ENCODE data around the gene CHEK2.
"Not testable (repeated sequence)": the region's sequence is repeated elsewhere in the genome, so short reads cannot be mapped to it uniquely, and the experiment has no call there.

The CHEK2 gene

DNA sequence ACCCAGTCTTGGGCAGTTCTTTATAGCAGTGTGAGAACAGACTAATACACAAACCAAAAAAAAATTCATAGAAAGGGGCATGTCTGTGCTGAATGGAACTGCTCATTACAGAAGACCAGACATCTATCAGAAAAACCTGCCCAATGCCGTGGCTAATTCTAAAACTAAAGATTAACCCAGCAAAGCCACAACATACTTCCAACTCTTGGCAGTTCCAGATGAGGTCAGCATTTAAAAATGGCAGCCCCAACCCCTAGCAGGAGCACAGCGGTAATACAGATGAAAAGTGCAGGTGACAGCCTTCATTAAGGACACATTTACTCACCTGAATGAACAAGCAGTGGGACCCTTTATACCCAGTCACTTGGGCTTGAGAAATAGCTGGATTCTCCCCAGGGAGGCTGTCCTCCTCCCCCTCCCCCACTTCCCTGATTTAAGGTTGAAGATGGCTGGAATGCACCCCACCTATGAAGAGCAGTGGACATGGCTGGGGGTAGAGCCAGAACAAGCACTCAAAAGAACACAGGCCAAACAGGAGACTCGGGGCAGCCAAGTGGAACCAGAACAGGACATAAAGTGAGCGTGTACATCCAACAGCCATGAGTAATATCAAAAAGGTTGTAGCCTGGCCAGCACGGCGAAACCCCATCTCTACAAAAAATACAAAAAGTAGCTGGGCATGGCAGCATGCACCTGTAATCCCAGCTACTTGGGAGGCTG is 48.4 kb downstream of the CHEK2 start:
- DNase-seq (ENCODE audit: extremely low read depth in 1 of 2, low read depth in 1 of 2), result not testable (repeated sequence)

DNA sequence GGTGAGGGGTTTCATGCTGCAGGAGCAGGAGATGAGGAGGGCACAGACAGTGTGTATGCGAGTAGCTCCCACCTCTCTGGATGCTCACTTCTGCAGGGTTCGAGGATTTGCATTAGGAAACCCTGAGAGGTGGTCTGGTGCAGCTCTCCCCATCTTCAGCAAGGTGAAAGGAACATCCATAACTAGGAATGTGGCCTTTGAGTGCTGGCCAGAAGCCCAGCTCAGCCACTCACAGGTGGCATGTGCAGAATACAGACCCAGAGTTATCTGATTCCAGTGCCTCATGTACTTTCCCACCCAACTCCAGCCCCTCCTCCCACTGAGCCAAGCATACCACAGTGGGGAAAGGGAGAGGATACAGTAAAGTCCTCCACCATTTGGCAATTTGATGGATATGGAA is 51.8 kb downstream of the CHEK2 start:
- not testable (repeated sequence) for DNase-seq (ENCODE audit: extremely low read depth in 1 of 2, low read depth in 1 of 2)

DNA sequence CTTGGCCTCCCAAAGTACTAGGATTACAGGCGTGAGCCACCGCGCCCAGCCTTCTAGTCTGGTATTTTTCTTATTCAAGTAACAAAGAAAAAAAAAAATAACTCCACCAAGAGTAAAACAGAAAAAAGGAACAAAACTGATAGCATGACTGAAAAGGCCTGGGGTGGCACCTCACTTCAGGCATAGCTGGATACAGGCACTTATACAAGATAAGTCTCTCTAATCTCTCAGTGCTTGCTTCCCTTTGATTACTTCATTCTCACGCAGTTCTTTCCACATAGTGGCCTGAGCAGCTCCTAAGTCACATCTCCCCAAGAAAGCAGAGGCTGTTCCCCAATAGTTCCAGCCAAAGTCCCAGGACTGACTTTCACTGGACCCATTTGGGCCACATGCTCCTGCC is 58.7 kb downstream of the CHEK2 start:
- not testable (repeated sequence) for DNase-seq (ENCODE audit: extremely low read depth in 1 of 2, low read depth in 1 of 2)

DNA sequence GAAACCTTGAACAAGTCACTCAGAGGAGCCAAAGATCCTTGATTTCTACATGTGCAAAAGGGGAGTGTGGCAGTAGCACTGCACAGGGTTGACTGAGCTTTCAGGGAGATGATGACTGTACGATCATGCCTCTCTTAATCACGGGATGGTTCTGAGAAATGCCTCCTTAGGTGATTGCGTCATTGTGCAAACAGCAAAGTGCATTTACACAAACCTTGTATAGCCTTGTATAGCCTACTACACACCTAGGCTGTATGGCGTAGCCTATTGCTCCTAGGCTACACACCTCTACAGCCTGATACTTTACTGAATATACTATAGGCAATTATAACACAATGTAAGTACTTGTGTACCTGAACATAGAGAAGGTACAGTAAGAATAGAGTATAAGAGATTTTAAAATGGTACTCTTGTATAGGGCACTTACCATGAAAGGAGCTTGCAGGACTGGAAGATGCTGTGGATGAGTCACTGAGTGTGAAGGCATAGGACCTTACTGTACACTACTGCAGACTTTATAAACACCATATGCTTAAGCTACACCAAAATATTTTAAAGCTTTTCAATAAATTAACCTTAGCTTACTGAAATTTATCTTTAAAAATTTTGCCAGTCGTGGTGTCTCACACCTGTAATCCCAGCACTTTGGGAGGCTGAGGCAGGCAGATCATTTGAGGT is 60.7 kb downstream of the CHEK2 start:
- DNase-seq (ENCODE audit: extremely low read depth in 1 of 2, low read depth in 1 of 2), result not testable (repeated sequence)

DNA sequence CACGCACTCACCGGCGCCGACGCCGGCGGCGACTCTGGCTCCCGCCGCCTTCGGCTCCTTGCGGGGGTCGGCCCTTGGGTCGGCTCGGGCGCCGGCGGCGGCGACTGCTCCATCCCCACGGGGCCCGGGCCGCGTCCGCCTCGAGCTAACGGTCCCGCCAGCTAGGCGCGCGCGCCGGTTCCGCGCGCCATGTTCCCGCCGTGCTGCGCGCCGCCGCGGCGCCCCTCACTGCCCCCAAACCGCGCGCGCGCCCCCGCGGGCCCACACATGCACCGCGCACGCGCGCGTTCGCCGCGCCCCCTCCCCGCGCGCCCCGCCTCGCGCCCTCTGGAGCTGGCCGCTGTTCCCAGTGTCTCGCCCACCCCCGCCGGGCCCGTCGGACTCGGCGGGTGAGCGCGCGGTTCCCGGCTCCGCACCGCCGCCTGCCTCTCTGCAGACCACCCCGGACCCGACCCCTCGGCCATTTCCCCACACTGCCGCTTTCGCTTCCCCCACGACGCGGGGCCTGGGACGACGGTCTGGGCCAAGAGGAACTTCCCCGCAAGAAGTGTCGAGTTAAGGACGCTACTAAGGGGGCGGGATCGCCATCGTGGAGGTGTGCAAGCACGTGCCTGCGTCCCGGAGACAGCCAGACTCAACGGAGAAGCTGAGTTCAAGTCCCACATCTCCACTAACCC is 61.9 kb downstream of the CHEK2 start, which contains the start of gene TTC28:
TTC28 (minus strand) TSS at position 230 of the 677 bp plus-strand sequence; CDS start at position 113, 117 bp downstream.
- DNase-seq (ENCODE audit: extremely low read depth in 1 of 2, low read depth in 1 of 2), result not testable (repeated sequence)

DNA sequence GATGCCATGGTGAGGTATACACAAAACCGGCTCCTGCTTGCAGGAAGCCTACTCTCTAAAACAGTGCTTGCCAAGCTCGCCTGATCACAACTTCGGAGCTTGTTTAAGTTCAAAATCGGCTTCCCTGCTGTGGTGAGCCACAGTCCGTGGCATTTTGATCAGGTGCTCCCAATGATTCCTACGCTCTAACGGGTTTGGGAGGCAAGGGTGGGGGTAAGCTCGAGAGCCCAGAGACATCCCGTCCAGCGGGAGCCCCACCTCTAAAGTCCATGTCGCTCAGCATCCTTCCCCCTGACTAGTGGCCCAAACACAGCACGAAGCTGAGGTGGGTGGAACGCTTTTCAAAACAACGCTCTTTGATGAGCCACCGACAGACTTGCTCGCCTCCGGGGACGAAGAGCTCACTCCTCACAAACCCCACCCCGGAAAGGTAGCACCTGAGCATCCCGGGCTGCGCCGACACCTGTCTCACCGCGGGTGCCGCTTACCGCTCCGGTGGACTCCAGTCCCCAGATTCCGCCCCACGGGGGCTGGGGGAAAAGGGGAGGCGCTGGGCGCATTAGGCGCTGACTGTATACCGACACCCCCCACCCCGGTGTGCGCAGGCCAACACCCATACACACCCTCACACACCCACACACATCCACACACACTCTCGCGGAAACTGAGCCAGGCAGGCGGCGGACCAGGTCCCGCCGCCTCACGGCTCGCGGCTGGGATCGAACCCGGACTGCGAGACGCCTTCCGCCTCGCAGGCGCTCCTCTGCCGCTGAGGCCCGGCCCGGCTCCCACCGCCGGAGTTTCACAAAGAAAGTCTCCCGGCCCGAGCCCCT is 62.6 kb downstream of the CHEK2 start:
- not testable (repeated sequence) for DNase-seq (ENCODE audit: extremely low read depth in 1 of 2, low read depth in 1 of 2)

DNA sequence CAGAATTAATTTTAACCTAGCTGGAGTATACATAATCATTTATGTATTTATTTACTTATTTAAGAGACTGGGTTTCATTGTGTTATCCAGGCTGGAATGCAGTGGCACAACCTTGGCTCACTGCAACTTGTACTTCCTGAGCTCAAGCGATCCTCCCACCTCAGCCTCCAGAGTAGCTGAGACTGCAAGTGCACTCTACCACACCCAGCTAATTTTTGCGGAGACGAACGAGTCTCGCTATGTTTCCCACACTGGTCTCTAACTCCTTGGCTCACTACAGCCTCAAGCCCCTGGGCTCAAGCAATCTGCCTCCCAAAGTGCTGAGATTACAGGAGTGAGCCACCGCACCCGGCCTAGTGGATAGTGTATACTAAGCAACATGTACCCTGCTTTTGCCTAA is 63.5 kb downstream of the CHEK2 start:
- not testable (repeated sequence) for DNase-seq (ENCODE audit: extremely low read depth in 1 of 2, low read depth in 1 of 2)

DNA sequence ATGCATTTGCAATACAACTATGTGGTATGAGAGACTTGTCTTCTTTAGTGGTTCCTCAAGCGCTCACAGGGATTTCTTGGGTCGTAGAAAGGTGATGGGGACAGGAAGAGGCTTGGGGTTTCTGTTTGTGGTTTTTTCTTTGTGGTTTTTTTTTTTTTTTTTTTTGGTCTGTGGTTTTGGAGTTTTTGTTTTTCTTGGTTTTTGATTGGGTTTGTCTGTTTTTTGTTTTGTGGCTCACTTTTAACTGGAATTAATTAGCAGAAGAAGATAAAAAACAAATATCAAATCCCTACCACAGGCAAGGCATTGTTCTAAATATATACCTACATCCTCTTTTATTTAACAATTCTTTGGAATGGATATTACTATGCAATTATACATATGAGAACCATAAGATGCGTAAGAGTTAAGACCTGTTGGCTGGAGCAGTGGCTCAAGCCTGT is 67.5 kb downstream of the CHEK2 start:
- no peak for DNase-seq (ENCODE audit: extremely low read depth in 1 of 2, low read depth in 1 of 2)

DNA sequence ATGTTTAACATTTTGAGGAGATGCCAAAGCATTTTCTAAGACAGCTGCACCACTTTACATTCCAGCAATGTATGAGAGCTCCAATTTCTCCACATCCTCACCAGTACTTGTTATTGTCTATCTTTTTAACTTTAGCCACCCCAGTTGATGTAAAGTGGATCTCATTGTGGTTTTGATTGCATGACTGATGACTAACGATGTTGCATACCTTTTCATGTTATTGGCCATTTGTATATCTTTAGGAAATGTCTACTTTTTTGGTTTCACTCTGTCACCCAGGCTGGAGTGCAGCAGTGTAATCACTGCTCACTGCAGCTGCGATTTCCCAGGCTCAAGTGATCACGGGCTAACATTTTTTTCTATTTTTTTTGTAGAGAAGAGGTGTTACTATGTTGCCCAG is 70.9 kb downstream of the CHEK2 start:
- no peak for DNase-seq (ENCODE audit: extremely low read depth in 1 of 2, low read depth in 1 of 2)

DNA sequence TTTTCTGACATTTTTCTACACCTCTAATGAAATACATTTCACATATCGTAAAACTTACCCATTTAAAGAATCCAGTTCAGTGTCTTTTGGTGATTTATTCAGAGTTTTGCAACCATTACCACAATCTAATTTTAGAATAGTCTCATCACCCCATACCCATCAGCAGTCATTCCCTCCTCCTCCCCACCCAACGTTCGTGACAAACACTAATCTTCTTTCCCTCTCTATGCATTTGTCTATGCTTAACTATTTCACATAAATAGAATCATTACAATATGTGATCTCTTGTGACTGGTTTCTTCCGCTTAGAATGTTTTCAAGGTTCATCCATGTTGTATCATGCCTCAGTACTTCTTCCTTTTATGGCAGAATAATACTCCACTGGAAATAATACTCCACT is 71.5 kb downstream of the CHEK2 start:
- DNase-seq (ENCODE audit: extremely low read depth in 1 of 2, low read depth in 1 of 2), result no peak

DNA sequence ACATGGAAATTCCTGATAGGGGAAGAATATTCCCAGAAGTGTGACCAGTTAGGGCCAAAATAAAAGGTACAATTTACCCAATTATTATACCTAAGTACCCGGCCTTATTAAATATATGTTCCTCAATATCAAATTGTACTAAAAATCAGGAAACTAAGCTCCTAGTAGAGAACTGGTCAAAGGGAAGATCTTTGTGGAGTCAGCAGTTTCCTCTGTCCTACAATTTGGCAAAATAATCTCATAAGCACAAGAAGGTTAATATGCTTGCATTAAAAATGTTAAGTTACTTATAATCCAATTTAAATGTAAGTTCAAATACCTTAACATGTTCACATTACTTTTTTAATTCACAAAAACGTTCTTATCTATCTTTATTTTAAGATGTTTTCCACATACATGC is 72.2 kb downstream of the CHEK2 start:
- no peak for DNase-seq (ENCODE audit: extremely low read depth in 1 of 2, low read depth in 1 of 2)

DNA sequence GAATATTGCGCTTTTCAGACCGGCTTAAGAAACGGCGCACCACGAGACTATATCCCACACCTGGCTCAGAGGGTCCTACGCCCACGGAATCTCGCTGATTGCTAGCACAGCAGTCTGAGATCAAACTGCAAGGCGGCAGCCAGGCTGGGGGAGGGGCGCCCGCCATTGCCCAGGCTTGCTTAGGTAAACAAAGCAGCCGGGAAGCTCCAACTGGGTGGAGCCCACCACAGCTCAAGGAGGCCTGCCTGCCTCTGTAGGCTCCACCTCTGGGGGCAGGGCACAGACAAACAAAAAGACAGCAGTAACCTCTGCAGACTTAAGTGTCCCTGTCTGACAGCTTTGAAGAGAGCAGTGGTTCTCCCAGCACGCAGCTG is 78.1 kb downstream of the CHEK2 start:
- not testable (repeated sequence) for DNase-seq (ENCODE audit: extremely low read depth in 1 of 2, low read depth in 1 of 2)

DNA sequence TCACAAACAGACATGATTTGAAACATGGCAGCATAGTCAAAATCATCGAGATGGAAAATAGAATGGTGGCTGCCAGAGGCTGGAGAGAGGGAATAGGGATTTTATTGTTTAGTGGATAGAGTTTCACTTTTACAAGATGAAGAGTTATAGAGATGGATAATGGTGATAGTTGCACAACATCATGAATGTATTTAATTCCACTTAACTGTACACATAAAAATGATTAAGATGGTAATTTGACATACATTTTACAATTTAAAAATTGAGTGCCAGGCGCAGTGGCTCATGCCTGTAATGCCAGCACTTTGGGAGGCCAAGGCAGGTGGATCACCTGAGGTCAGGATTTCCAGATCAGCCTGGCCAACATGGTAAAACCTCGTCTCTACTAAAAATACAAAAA is 83.2 kb downstream of the CHEK2 start:
- no peak for DNase-seq (ENCODE audit: extremely low read depth in 1 of 2, low read depth in 1 of 2)

DNA sequence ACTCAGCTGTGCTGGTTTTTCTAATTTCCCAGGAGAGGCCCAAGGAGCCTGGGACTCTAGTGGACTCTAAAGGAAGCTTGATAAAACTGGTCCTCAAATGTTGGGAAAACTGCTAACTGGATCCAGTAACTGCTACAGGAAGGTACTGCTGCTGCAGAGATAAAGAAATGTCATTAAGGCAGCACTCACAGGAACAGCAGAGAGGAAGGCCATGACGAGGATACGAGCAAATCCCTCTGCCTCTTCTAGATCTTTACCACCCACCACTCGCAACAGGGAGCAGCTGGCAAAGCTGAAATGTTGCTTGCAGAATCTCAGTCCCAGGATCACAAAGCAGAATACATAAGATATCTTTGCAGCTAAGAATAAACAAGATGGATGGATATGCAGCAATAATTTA is 85.4 kb downstream of the CHEK2 start:
- no peak for DNase-seq (ENCODE audit: extremely low read depth in 1 of 2, low read depth in 1 of 2)

DNA sequence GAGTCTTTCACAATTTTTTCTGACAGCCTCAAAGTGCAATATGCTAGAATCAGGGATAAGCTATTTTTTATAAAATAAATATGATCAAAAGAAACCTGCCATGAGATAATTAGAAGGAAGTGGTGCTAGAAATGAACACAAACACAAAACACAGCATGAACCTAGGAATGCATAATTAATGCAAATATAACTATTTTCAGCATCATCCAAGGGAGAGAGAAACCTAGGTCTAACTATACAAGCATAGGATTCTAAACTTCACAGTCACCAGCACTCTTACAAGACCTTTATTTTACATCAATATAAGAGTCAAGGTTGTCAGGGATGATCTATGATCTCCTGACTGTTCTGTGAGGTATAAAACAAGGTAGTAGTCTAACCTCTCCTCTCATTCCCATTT is 91.2 kb downstream of the CHEK2 start:
- DNase-seq (ENCODE audit: extremely low read depth in 1 of 2, low read depth in 1 of 2), result no peak

DNA sequence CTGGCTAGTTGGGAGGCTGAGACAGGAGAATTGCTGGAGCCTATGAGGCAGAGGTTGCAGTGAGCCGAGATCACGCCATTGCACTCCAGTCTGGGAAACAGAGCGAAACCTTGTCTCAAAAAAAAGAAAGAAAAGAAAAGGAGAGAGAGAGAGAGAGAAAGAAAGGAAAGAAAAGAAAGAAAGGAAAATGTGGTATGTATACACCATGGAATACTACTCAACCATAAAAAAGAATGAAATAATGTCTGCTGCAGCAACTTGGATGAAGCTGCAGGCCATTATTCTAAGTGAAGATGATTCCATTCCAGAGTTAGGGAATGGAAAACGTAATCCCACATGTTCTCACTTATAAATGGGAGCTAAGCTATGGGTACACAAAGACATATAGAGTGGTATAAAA is 92.8 kb downstream of the CHEK2 start:
- no peak for DNase-seq (ENCODE audit: extremely low read depth in 1 of 2, low read depth in 1 of 2)

DNA sequence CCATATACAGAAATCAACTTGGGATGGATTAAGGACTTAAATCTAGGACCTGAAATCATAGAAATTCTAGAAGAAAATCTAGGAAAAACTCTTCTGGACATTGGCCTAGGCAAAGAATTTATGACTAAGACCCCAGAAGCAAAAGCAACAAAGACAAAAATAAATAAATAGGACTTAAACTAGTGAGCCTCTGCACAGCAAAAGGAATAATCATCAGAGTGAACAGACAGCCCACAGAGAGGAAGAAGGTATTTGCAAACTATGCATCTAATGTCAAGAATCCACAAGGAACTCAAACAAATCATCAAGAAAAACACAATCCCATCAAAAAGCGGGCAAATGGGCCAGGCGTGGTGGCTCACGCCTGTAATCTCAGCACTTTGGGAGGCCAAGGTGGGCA is 94.4 kb downstream of the CHEK2 start:
- DNase-seq (ENCODE audit: extremely low read depth in 1 of 2, low read depth in 1 of 2), result no peak

DNA sequence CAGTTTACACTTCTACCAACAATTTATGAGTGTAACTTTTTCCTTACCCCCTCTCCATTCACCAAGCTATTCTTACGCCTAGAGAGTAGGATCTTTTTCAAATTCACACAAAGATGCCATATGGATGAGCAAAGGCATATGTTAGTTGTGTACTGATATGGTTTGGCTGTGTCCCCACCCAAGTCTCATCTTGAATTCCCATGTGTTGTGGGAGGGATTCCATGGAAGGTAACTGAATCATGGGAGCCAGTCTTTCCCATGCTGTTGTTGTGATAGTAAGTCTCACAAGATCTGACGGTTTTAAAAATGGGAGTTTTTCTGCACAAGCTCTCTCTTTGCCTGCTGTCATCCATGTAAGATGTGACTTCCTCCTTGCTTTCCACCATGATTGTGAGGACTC is 102.3 kb downstream of the CHEK2 start:
- DNase-seq (ENCODE audit: extremely low read depth in 1 of 2, low read depth in 1 of 2), result no peak

Measured in stimulated activated CD8-positive, alpha-beta memory T cell treated with anti-CD3 and anti-CD28 coated beads, Interleukin-7, amount 100 ng/mL, for 48 hours (primary cell).